Ishikawa (cell line): Measurements from ENCODE around the gene STK36.

Source experiments
- CEBPB ChIP-seq: IDR thresholded peaks from 2 replicates; pipeline ENCODE4 v1.6.1; 2012
- CREB1 ChIP-seq: IDR thresholded peaks from 2 replicates; pipeline ENCODE4 v1.6.1; 2012; ENCODE audit warnings: low read depth
- EGR1 ChIP-seq: IDR thresholded peaks from 2 replicates; pipeline ENCODE4 v1.6.1; 2012
- EP300 ChIP-seq: IDR thresholded peaks from 2 replicates; pipeline ENCODE4 v1.6.1; 2012; ENCODE audit warnings: borderline replicate concordance
- FOXM1 ChIP-seq: IDR thresholded peaks from 2 replicates; pipeline ENCODE4 v1.6.1; 2012; ENCODE audit warnings: low read depth, borderline replicate concordance
- NFIC ChIP-seq: IDR thresholded peaks from 2 replicates; pipeline ENCODE4 v1.6.1; 2012
- RAD21 ChIP-seq: IDR thresholded peaks from 2 replicates; pipeline ENCODE4 v1.6.1; 2012; ENCODE audit warnings: low read depth
- REST ChIP-seq: IDR thresholded peaks from 2 replicates; pipeline ENCODE4 v1.6.1; 2012; ENCODE audit warnings: low read depth, mild to moderate bottlenecking
- TAF1 ChIP-seq: IDR thresholded peaks from 2 replicates; pipeline ENCODE4 v1.6.1; 2012; ENCODE audit warnings: low read depth, mild to moderate bottlenecking
- TCF12 ChIP-seq: IDR thresholded peaks from 2 replicates; pipeline ENCODE4 v1.6.1; 2012; ENCODE audit warnings: low read depth
- TEAD4 ChIP-seq: IDR thresholded peaks from 2 replicates; pipeline ENCODE4 v1.6.1; 2012
- YY1 ChIP-seq: IDR thresholded peaks from 2 replicates; pipeline ENCODE4 v1.6.1; 2012; ENCODE audit warnings: low read depth
- ZBTB7A ChIP-seq: IDR thresholded peaks from 2 replicates; pipeline ENCODE4 v1.6.1; 2012; ENCODE audit warnings: low read depth
- TF ChIP-seq, protein P1 (sequence below): IDR thresholded peaks from 2 replicates; pipeline ENCODE4 v1.6.1; 2012

DNA sequence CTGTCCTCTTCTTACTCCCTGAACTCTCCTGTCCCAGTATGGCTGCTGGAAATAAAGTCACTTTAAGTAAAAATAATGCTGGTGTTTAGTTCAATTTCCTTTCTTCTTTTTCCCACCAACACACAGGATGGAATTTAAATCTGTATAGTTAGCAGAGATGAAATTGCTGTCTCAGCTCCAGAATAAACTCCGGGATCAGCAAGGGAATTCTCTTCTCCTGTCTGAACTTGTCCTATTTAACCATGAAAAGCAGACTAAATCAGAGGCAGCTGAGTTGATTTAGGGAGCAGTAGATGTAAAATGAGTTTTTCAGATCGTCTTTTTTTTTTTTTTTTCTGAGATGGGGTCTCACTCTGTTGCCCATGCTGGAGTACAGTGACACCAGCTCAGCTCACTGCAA is 64.6 kb downstream of the STK36 start:
- TF ChIP-seq, protein P1, sequence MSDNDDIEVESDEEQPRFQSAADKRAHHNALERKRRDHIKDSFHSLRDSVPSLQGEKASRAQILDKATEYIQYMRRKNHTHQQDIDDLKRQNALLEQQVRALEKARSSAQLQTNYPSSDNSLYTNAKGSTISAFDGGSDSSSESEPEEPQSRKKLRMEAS, result no peak
- TF ChIP-seq CEBPB, result no peak
- no peak for TF ChIP-seq FOXM1
- TF ChIP-seq TAF1, result no peak
- no peak for TF ChIP-seq TCF12
- no peak for TF ChIP-seq RAD21
- TF ChIP-seq REST, result no peak
- no peak for TF ChIP-seq CREB1
- no peak for TF ChIP-seq NFIC
- no peak for TF ChIP-seq YY1
- no peak for TF ChIP-seq ZBTB7A
- no peak for TF ChIP-seq EP300
- no peak for TF ChIP-seq EGR1
- TF ChIP-seq TEAD4, result no peak
